ENCODE data around the gene CLPTM1. TPM values are rescaled to one million over a fixed set of nuclear protein-coding genes. Genes with fewer than 3 reads are reported as not detected.

The CLPTM1 gene
- total RNA-seq, 1 donor from 2014 or later: 24.9 TPM

DNA sequence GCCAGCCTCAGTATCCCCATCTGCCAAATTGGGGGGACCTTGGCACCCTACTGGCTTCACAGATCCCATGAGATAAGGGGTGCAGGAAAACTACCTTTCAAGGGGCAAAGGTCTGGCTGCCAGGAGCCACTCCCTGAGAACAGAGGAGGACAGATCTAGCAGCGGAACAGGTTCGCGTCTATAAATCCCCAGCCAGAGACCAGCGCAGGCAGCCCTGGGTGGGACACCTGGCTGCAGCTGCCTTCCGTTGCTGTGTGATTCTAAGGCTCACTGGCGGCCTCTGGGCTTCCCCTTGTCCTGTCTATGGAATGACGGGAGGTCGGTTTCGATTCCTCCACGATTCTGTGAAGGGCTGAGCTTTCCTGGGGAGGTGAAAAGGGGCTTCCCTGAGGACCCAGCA lies 53.4 kb downstream of the CLPTM1 start:
- no peak for DNase-seq (ENCODE audit: low read depth, low spot score)

DNA sequence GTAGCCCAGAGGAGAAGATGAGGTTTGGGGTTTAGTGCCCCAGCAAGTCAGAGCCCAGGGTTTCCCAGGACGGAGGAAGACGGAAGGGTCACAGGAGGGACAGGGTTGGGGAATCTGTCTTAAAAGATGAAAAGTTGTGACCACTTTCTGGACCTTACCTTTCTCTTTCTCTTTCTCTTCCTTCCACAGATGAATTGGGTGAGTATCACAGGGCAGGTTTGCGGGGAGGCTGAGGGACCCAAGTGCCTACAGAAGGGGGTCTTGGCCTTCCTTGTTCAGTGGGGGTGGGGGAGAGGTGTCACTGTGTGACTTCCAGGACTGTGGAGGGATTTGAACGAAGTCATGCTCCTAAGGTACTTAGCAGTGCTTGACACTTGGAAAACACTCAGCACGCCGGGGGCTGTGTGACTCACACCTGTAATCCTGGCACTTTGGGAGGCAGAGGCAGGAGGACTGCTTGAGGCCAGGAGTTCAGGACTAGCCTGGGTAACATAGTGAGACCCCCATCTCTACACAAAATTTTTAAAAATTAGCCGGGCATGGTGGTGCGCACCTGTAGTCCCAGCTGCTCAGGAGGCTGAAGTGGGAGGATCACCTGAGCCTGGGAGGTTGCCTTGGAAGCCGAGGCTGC lies 54.6 kb downstream of the CLPTM1 start:
- DNase-seq (ENCODE audit: low read depth, low spot score): no peak

- DNase-seq (ENCODE audit: low read depth, low spot score): no peak
Observed at GRCh38 chr19:45010306-45010705, 55.1 kb downstream of the CLPTM1 start.

DNA sequence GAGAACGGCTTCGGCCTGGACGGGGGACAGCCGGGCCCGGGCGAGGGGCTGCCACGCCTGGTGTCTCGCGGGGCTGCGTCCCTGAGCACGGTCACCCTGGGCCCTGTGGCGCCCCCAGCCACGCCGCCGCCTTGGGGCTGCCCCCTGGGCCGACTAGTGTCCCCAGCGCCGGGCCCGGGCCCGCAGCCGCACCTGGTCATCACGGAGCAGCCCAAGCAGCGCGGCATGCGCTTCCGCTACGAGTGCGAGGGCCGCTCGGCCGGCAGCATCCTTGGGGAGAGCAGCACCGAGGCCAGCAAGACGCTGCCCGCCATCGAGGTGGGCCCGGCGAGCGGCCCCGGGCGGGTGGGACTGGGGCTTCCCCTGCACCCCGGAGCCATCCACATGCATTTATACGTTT lies 56.8 kb downstream of the CLPTM1 start:
- DNase-seq (ENCODE audit: low read depth, low spot score): no peak

- DNase-seq (ENCODE audit: low read depth, low spot score): no peak
Observed at GRCh38 chr19:45016388-45017314, 61.5 kb downstream of the CLPTM1 start.

DNA sequence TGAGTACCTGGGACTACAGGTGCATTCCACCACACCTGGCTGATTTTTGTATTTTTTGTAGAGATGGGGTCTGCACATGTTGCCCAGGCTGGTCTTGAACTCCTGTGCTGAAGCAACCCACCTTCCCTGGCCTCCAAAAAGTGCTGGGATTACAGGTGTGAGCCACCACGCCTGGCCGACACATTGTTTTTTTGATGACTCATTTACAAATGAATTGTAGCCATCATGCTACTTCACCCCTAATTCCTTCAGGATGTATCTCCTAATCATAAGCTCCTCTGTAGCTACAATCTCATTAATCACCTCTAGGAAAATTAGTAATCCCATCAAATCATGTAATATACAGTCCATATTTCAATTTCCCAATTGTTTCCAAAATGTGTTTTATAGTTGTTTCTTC lies 64.0 kb downstream of the CLPTM1 start:
- DNase-seq (ENCODE audit: low read depth, low spot score): no peak

- no peak for DNase-seq (ENCODE audit: low read depth, low spot score)
Observed at GRCh38 chr19:45020071-45020470, 64.9 kb downstream of the CLPTM1 start.

DNA sequence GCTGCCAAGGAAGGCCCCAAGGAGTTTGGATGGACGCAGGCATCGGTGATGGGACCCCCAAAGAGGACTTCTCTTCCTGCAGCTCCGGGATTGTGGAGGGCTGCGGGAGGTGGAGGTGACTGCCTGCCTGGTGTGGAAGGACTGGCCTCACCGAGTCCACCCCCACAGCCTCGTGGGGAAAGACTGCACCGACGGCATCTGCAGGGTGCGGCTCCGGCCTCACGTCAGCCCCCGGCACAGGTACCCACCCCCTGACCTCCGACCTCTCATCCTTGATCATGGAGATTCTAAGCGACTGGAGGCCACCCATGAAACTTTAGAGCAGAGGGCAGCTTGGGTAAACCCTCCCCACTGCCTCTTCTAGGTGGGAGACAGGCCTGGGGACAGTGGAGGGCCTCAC lies 66.8 kb downstream of the CLPTM1 start:
- no peak for DNase-seq (ENCODE audit: low read depth, low spot score)

GRCh38 chr19:45023048-45023447 lies 67.9 kb downstream of the CLPTM1 start:
- no peak for DNase-seq (ENCODE audit: low read depth, low spot score)

DNA sequence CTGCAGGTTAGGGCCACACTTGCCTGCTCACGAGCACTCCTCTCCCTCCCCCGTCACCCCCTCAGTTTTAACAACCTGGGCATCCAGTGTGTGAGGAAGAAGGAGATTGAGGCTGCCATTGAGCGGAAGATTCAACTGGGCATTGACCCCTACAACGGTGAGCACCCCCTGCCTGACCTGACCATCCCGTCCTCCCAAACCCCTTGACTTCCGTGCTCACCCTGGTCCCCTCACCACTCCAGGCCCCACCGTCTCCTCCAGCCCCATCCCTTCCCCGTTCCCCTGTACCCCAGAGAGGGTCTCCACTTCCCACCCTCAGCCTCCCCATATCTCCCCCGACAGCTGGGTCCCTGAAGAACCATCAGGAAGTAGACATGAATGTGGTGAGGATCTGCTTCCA lies 70.1 kb downstream of the CLPTM1 start:
- no peak for DNase-seq (ENCODE audit: low read depth, low spot score)

- DNase-seq (ENCODE audit: low read depth, low spot score): no peak
Observed at GRCh38 chr19:45027371-45027770, 72.2 kb downstream of the CLPTM1 start.

DNA sequence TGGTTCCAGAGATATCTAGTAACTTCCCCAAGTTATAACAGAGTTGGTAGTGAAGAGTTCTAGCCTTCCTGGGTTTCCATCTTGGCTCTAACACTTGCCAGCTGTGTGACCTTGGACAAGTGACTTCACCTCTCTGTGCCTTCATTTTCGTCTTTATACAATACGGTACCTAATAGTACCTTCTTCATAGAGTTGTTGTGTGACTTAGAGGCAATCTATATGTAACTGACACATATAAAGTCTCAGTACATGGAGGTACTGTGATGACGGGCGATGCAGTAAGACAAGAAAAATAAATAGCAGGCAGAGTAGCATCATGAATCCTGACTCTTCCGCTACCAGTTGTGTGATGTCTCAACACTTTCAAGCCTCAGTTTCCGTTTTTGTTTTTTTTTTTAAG lies 75.6 kb downstream of the CLPTM1 start:
- DNase-seq (ENCODE audit: low read depth, low spot score): no peak

- DNase-seq (ENCODE audit: low read depth, low spot score): no peak
Observed at GRCh38 chr19:45032421-45032820, 77.2 kb downstream of the CLPTM1 start.

GRCh38 chr19:45035755-45036154 lies 80.6 kb downstream of the CLPTM1 start:
- DNase-seq (ENCODE audit: low read depth, low spot score): no peak

GRCh38 chr19:45037393-45038169 lies 82.4 kb downstream of the CLPTM1 start:
- no peak for DNase-seq (ENCODE audit: low read depth, low spot score)

GRCh38 chr19:45038931-45039893 lies 84.0 kb downstream of the CLPTM1 start, which contains the start of gene CLASRP:
TSS of gene CLASRP (plus strand) at chr19:45039045. CDS start at chr19:45040213, 1,168 bp downstream.
- DNase-seq (ENCODE audit: low read depth, low spot score): peak; percentile 45

- DNase-seq (ENCODE audit: low read depth, low spot score): no peak
Observed at GRCh38 chr19:45040059-45040771, 85.0 kb downstream of the CLPTM1 start.

- DNase-seq (ENCODE audit: low read depth, low spot score): no peak
Observed at GRCh38 chr19:45041125-45041524, 85.9 kb downstream of the CLPTM1 start.

Measured in pulmonary artery endothelial cell (primary cell).